NT2/D1 (cell line): ENCODE data around the gene EPHB6.

Experiments
- SUZ12 ChIP-seq: IDR thresholded peaks from 2 replicates; pipeline ENCODE4 v1.6.1; 2011; ENCODE audit not compliant: insufficient read length, insufficient read depth; ENCODE audit errors: extremely low read depth
- YY1 ChIP-seq: IDR thresholded peaks from 2 replicates; pipeline ENCODE4 v1.6.1; 2011; ENCODE audit not compliant: insufficient read length, insufficient read depth

DNA sequence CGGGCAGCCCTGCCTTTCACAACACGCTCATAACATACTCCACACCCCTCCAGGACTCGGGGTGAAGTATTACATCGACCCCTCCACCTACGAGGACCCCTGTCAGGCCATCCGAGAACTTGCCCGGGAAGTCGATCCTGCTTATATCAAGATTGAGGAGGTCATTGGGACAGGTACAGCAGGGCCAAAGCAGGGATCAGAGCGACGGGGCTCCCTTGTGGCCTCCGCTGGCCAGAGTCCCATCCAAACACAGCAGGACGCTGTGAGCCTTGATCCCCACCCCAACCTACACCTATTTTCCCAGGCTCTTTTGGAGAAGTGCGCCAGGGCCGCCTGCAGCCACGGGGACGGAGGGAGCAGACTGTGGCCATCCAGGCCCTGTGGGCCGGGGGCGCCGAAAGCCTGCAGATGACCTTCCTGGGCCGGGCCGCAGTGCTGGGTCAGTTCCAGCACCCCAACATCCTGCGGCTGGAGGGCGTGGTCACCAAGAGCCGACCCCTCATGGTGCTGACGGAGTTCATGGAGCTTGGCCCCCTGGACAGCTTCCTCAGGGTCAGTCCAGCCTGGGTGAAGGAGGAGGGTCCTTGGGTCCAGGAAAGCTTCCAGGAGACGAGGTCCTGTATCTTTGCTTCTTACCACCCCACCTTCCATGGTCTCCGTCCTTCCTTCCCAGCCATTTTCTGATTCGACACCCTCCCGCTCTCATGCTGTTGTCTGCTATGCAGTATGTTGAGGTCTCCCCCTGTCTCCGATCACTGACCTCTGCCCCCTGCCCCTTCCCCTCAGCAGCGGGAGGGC lies 13.5 kb downstream of the EPHB6 start:
- TF ChIP-seq YY1 = no peak
- no peak for TF ChIP-seq SUZ12
